Endothelial cell of umbilical vein (primary cell): ENCODE data around the gene RSPRY1.

Source experiments
- EZH2 ChIP-seq: IDR thresholded peaks from 2 replicates; pipeline ENCODE4 v1.6.1; 2012; ENCODE audit warnings: borderline replicate concordance, low read depth, mild to moderate bottlenecking, moderate library complexity, low read length, inconsistent platforms; ENCODE audit not compliant: severe bottlenecking
- FOS ChIP-seq: IDR thresholded peaks from 2 replicates; pipeline ENCODE4 v1.6.1; 2011; ENCODE audit warnings: mild to moderate bottlenecking, low read length, moderate library complexity, borderline replicate concordance; ENCODE audit not compliant: insufficient read depth
- GATA2 ChIP-seq: IDR thresholded peaks from 2 replicates; pipeline ENCODE4 v1.7.0; 2011; ENCODE audit warnings: low read depth, mild to moderate bottlenecking, moderate library complexity, mixed read lengths, low read length; ENCODE audit not compliant: insufficient read length, insufficient read depth
- JUN ChIP-seq: IDR thresholded peaks from 2 replicates; pipeline ENCODE4 v1.6.1; 2011; ENCODE audit warnings: borderline replicate concordance, low read depth; ENCODE audit not compliant: insufficient read length, insufficient read depth
- POLR2A ChIP-seq: IDR thresholded peaks from 2 replicates; pipeline ENCODE4 v1.6.1; 2012; ENCODE audit warnings: low read depth, mild to moderate bottlenecking, control low read depth, low read length
- POLR2AphosphoS5 ChIP-seq: IDR thresholded peaks from 2 replicates; pipeline ENCODE4 v1.6.1; 2012; ENCODE audit warnings: low read depth, mild to moderate bottlenecking, control low read depth, low read length, moderate library complexity; ENCODE audit not compliant: insufficient read depth
- TF ChIP-seq, protein P1 (sequence below), 2 donors: IDR thresholded peaks; 1 replicate in 1 of 2; 2 replicates in 1 of 2; pipeline ENCODE4 v1.5.1; 2011; ENCODE audit warnings: low read length in 2 of 2, mild to moderate bottlenecking in 2 of 2, moderate library complexity in 2 of 2, control low read depth in 1 of 2, inconsistent platforms in 1 of 2, low read depth in 1 of 2; ENCODE audit not compliant: insufficient read depth in 1 of 2; ENCODE audit errors: extremely low read depth in 1 of 2

GRCh38 chr16:57289391-57290257 lies 103.5 kb downstream of the RSPRY1 start:
- no peak for TF ChIP-seq EZH2
- TF ChIP-seq, protein P1, sequence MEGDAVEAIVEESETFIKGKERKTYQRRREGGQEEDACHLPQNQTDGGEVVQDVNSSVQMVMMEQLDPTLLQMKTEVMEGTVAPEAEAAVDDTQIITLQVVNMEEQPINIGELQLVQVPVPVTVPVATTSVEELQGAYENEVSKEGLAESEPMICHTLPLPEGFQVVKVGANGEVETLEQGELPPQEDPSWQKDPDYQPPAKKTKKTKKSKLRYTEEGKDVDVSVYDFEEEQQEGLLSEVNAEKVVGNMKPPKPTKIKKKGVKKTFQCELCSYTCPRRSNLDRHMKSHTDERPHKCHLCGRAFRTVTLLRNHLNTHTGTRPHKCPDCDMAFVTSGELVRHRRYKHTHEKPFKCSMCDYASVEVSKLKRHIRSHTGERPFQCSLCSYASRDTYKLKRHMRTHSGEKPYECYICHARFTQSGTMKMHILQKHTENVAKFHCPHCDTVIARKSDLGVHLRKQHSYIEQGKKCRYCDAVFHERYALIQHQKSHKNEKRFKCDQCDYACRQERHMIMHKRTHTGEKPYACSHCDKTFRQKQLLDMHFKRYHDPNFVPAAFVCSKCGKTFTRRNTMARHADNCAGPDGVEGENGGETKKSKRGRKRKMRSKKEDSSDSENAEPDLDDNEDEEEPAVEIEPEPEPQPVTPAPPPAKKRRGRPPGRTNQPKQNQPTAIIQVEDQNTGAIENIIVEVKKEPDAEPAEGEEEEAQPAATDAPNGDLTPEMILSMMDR (IDR thresholded peaks at IDR 0.05; ENCODE audit: extremely low read depth in 1 of 2, insufficient read depth in 1 of 2, low read depth in 1 of 2, low read length in 2 of 2) = no peak
- no peak for TF ChIP-seq FOS
- TF ChIP-seq POLR2AphosphoS5 = no peak
- no peak for TF ChIP-seq JUN
- TF ChIP-seq GATA2 = no peak
- TF ChIP-seq POLR2A = no peak
